Stimulated activated effector memory CD8-positive, alpha-beta T cell treated with anti-CD3 and anti-CD28 coated beads, Interleukin-12 subunit alpha, Interleukin-12 subunit beta, amount 100 ng/mL, for 72 hours (primary cell): ENCODE data around the gene CTPS1.

Experiments used
- ATAC-seq: fragments of 150-1000 bp; cut with Tn5 transposase; 2 replicates; pipeline ENCODE4 v1.10.0; 2021
- DNase-seq, 2 donors: peaks; one replicate each; pipeline ENCODE4 v3.0.0; 2021 to 2022; ENCODE audit warnings: low spot score in 2 of 2
- H3K27ac Mint-ChIP-seq: one replicate; pipeline ENCODE4 v1.8.0; 2022; ENCODE audit warnings: mild to moderate bottlenecking, mixed read lengths
- H3K36me3 Mint-ChIP-seq: one replicate; pipeline ENCODE4 v1.8.0; 2022; ENCODE audit warnings: mild to moderate bottlenecking, mixed read lengths
- H3K4me1 Mint-ChIP-seq: one replicate; pipeline ENCODE4 v1.8.0; 2022; ENCODE audit warnings: mixed read lengths
- H3K4me3 Mint-ChIP-seq: one replicate; pipeline ENCODE4 v1.8.0; 2022; ENCODE audit warnings: mild to moderate bottlenecking, mixed read lengths
- H3K9me3 Mint-ChIP-seq: one replicate; pipeline ENCODE4 v1.8.0; 2022; ENCODE audit warnings: mixed read lengths

Gene CTPS1

GRCh38 chr1:41044187-41044586 lies 64.7 kb downstream of the CTPS1 start:
- Mint-ChIP-seq H3K27ac (peak overlapping the region; percentile 45), H3K9me3 (no peaks in the 10 kb centered on the region), H3K36me3 (peaks cover 37% of the 10 kb centered on the region), H3K4me1 (peaks cover 14% of the 10 kb centered on the region), H3K4me3 (no peak overlapping the region)
- DNase-seq (no peak), ATAC-seq (no peak)

GRCh38 chr1:41045740-41046139 lies 66.2 kb downstream of the CTPS1 start:
- H3K27ac Mint-ChIP-seq, result peak overlapping the region; percentile 45
- peaks cover 41% of the 10 kb centered on the region for H3K36me3 Mint-ChIP-seq
- no peaks in the 10 kb centered on the region for H3K9me3 Mint-ChIP-seq
- H3K4me1 Mint-ChIP-seq, result peaks cover 9% of the 10 kb centered on the region
- no peak for ATAC-seq
- H3K4me3 Mint-ChIP-seq, result no peak overlapping the region
- no peak for DNase-seq

GRCh38 chr1:41046347-41046775 lies 66.9 kb downstream of the CTPS1 start:
- H3K4me3 Mint-ChIP-seq, result no peak overlapping the region
- no peak for DNase-seq
- H3K9me3 Mint-ChIP-seq, result no peaks in the 10 kb centered on the region
- ATAC-seq, result no peak
- peaks cover 37% of the 10 kb centered on the region for H3K36me3 Mint-ChIP-seq
- H3K4me1 Mint-ChIP-seq, result peaks cover 9% of the 10 kb centered on the region
- H3K27ac Mint-ChIP-seq, result peak overlapping the region; percentile 45

GRCh38 chr1:41048540-41048939 lies 69.0 kb downstream of the CTPS1 start:
- no peak for DNase-seq
- peaks cover 9% of the 10 kb centered on the region for H3K4me1 Mint-ChIP-seq
- ATAC-seq, result no peak
- H3K27ac Mint-ChIP-seq, result no peak overlapping the region
- H3K9me3 Mint-ChIP-seq, result no peaks in the 10 kb centered on the region
- no peak overlapping the region for H3K4me3 Mint-ChIP-seq
- H3K36me3 Mint-ChIP-seq, result peaks cover 43% of the 10 kb centered on the region

- Mint-ChIP-seq H3K27ac (no peak overlapping the region), H3K4me3 (no peak overlapping the region), H3K9me3 (no peaks in the 10 kb centered on the region), H3K36me3 (peaks cover 38% of the 10 kb centered on the region), H3K4me1 (no peaks in the 10 kb centered on the region)
- DNase-seq (no peak), ATAC-seq (no peak)
Measured at GRCh38 chr1:41051022-41051421, 71.5 kb downstream of the CTPS1 start.

- Mint-ChIP-seq H3K4me3 (no peak overlapping the region), H3K36me3 (peaks cover 29% of the 10 kb centered on the region), H3K9me3 (no peaks in the 10 kb centered on the region), H3K27ac (no peak overlapping the region), H3K4me1 (no peaks in the 10 kb centered on the region)
- no peak for DNase-seq
- ATAC-seq, result no peak
Measured at GRCh38 chr1:41053316-41053715, 73.8 kb downstream of the CTPS1 start.

GRCh38 chr1:41056907-41057306 lies 77.4 kb downstream of the CTPS1 start:
- DNase-seq (no peak), ATAC-seq (no peak)
- Mint-ChIP-seq H3K9me3 (no peaks in the 10 kb centered on the region), H3K4me3 (no peak overlapping the region), H3K4me1 (no peaks in the 10 kb centered on the region), H3K36me3 (peaks cover 29% of the 10 kb centered on the region), H3K27ac (no peak overlapping the region)
